Suppressor macrophage treated with lipopolysaccharide for 4 hours (primary cell): ENCODE measurements around the gene HMGCLL1.
A peak's percentile ranks its signal among the peaks of the same experiment; 100 is the strongest.

ENCODE experiments used
- DNase-seq: peaks from one replicate; pipeline ENCODE4 v3.0.0-alpha.2; 2020

The HMGCLL1 gene

GRCh38 chr6:55578537-55579363, at the start of gene HMGCLL1:
TSS of gene HMGCLL1 (minus strand) at chr6:55579192. CDS start at chr6:55579055, 137 bp downstream.
- no peak for DNase-seq

DNA sequence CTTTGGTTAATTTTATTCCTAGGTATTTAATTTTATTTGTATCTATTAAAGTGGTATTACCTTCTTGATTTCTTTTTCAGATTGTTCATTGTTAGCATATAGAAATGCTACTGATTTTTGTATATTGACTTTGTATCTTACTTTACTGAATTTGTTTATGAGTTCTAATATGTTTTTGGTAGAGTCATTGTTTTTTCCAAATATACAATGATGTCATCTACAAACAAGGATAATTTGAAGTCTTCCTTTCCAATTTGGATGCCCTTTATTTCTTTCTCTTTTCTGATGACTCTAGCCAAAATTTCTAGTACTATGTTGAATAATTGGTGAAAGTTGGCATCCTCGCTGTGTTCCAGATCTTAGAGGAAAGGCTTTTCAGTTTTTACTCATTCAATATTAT, 43.0 kb upstream of the HMGCLL1 start:
- no peak for DNase-seq

- DNase-seq = no peak
Measured at GRCh38 chr6:55621244-55621643, 42.3 kb upstream of the HMGCLL1 start.

- DNase-seq = peak; percentile 9
Measured at GRCh38 chr6:55617272-55617671, 38.3 kb upstream of the HMGCLL1 start.

DNA sequence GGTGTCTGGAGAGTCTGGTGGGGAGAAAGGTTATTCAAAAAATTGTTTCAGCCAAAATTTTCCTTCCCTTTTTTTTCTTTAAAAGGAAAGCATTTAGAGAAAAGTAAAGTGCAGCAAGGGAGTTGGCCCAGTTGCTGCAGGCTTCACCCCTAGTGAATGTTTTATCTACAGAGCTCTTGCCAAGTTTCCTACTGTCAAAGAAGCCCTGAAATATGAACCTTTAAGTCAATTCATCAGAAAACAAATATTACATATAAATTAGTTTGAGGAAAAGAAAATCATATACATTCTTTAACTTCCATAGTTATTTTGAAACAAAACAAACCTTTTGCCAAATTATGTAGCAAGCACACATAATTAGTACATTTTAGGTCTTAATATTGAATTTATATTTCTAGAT, 25.0 kb upstream of the HMGCLL1 start:
- no peak for DNase-seq

DNA sequence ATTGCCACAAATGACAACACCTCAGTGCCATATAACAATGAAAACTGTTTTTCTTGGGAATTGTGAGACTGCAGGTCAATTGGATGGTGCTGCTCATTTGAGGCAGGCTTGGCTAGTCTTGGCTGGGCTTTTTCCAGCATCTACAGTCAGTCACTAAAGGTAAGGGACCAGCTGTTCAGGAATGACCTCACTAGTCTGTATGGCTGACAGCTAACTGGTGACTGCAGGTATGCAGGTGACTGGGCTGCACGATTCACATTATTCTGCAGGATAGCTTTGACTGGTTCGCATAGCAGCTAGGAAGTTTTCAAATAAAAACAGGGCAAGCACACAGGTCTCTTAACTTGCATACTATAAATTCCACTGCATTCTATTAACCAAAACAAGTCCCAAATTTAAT, 22.1 kb upstream of the HMGCLL1 start:
- DNase-seq = no peak

GRCh38 chr6:55594442-55594841, 15.4 kb upstream of the HMGCLL1 start:
- DNase-seq = no peak

DNA sequence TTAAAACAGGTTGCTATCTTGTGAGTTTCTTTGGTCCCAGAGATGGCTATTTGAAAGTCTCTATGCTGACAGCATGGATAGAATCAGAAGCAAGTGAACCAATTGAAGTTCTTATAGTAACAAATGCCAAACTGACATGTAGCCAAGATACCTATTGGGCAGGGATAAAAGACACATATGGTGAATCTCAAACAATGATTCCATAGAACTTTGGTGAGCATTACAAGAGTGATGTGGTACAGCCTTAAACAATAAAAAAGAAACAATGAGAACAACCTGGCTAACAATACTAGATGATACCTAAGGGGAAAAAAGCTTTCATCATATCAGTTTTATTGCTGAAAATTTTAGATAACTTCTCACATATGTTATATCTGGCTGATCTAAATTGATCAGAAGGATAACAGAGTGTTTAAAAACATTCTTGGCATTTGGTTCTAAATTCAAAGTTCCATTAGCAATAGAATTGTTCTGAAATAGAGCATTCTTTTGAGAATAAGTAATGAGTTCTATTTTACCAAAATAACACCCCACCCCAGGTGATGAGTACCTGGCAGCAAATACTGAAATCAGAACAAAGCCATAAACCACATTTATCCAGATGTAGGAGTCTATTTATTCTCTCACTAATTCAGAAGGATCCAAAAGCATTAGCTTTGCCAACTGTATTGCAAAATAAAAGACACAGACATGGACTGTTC, 5.8 kb upstream of the HMGCLL1 start:
- DNase-seq = no peak

GRCh38 chr6:55576811-55577210, 2.2 kb downstream of the HMGCLL1 start:
- no peak for DNase-seq

GRCh38 chr6:55574556-55574955, 4.4 kb downstream of the HMGCLL1 start:
- no peak for DNase-seq

DNA sequence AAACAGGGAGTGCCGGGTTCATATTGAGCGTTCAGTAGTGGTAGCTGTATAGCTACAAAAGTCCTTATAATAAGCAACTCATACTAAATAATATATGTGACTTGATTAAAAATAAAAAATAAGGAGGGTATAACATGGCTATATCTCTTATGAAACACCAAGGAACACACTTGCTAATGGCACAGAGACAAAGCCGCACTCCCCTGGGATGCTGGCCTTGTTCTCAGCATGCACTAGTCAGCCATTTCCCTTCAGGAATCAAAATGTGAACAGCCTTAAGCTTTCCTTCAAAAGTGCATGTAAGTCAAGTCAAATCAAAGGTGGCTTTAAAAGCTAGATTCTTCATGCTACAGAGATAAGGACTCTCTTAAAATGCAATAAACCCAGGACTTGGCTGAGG, 9.4 kb downstream of the HMGCLL1 start:
- no peak for DNase-seq

DNA sequence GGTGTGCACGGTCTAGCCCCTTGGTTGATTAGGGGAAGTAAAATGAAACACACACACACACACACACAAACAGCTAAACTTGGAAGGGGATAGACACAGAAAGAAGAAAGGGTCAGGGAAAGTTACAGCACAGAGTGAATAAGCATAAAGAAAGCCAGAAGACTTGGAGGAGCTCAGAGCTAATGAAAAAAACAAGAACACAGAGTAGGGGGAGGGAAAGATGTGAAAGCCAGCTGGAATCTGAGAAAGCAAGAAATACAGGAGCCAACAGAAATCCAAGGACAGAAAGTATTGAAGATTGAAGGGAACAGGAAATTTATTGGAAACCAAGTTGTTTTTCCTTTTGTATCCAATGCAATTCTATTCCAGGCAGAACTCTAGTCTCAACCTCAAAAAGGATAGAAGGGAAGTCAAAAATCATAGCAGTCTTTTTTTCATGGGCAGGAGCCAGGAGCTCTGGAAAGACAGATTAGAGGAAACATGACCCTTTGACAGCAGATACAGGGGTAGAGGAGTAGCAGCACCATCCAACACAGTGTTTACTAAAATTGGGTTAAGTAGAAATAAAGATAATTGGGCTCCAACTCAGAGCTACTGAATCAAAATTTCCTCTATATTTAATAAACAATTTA, 10.1 kb downstream of the HMGCLL1 start:
- no peak for DNase-seq

DNA sequence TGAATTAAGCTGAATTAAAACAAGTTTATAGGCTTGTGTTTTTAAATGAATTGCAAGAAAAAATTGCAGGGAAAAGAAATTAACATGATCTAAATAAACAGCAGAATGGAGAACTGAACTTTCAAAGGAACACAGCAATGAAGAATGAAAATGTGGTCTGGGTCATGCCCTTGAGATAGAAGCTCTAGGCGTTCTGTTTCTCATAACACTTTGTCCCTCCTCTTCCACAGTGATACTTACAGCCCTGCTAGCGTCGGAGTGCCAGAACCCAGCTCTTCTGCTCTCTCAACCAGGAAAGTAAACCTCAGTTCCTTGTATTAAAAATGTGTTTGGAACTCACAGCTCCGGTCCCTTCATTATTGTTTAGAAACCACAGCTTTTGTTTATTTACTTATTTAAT, 11.4 kb downstream of the HMGCLL1 start:
- DNase-seq = no peak

DNA sequence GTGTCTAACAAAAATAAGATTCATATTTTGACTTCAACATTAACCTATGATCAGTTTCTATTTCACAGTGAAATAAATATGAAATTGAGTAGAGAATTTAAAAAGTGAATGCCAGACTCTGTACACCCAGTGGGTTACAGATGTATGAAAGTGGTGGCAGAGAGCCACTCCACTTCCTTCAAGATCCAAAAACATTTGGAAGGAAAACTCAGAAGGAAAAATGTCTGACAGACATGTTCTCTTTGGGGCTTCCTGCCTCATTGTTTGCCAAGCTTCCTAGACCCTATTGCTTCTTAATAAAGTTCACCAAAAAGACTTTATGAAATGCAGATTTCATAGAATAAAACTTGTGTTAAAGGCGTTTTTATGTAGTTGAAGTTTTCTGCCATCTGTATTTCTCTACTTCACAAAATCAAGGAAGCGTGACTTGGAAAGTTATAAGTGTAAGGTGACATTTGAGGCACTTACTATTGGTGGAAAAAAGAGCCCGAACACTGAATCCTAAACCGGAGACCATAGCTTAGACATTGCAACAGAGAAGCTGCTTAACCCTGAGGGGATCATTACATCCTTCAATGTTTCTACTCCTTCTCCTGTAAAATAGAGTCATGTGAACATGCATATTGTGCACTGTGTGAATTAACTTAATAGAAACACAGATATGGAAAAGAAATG, 12.8 kb downstream of the HMGCLL1 start:
- DNase-seq = no peak

GRCh38 chr6:55562318-55562717, 16.7 kb downstream of the HMGCLL1 start:
- DNase-seq = no peak

- no peak for DNase-seq
Measured at GRCh38 chr6:55560290-55560885, 18.6 kb downstream of the HMGCLL1 start.

GRCh38 chr6:55557146-55557545, 21.8 kb downstream of the HMGCLL1 start:
- no peak for DNase-seq

DNA sequence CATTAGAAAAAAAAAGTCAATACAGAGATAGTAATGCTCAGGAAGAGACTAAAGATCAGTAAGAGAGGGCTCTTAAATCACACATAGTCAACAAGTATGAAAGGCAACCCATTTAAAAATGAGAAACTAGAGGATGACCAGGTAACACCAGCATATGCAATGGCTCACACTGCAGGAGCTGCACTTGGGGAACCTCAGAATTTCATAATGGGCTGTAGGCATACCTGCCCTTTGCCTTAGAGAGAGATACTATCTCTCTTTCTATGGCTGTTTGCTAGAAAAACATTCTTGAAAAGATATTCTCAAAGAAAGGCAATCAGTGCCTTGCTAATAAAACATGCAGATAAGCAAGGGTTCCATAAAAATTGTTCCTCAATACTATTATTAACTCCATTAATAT, 33.2 kb downstream of the HMGCLL1 start:
- DNase-seq = no peak

DNA sequence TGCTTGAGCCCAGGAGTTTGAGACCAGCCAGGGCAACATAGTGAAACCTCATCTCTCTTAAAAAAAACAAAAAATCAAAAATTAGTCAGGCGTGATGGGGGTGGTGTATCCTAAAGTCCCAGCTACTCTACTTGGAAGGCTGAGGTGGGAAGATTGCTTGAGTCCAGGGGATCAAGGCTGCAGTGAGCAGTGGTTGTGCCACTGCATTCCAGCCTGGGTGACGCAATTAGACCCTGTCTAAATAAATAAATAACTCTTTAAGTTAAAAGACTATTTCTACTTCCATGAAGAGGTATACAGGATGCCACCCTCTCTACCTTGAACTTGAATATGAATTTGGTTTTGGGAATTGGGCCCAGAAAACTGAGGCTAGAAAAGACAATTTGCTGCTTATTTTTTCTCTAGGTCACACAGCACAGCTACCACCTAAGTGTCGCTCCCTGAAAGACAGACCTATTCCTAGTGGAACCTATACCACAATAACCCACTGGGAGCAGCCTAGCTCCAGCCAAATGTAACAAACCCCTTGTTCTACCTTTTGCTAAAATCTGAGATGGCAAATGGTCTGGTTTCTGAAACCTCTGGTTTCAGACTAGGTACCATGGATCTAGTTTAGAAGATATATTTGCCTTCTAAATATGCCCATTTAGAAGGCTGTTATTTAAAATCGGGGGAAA, 35.2 kb downstream of the HMGCLL1 start:
- no peak for DNase-seq

DNA sequence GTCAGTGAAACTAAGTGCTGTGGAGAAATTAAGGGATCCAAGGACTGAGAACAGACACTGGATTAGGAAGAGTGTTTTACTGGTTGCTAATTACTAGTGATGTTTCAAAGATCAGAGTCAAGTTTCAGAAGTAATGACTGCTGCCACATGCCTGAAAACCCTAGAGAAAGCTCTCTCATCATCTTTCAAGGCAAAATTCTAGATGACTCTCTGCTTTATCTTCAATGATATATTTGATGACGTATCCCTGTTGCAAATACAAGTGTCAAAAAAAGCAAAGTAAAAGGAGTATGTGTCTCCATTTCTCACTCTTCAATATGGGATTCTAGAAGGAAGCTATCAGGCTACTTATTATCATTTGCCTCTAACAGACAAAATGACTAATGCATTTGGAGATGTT, 38.0 kb downstream of the HMGCLL1 start:
- no peak for DNase-seq

DNA sequence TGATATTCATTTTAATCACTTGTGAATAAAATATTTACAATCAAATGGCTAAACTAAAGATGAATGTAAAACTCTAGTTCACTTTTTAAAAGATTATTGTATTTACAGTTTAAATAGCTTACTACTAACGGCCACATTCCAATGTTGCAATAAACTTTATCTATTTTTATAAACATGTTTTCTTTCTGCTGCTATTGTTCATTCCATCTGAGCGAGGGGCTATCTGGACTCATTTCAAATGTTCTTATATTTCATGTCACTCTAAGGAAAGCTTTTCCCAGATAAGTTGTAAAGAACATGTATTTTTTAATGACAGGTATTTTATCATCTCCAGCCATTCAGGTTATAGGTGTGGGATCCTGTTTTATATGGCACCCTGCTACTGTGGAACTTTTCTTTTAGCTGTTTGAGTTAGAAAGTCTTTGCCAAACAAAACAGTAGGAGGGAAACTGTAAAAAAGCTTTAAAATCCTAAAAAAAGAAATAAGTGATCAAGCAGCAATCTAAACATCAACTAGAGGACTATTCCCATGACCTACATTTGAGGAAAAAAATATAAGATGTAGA, 42.5 kb downstream of the HMGCLL1 start:
- no peak for DNase-seq

GRCh38 chr6:55531496-55531895, 47.5 kb downstream of the HMGCLL1 start:
- DNase-seq = no peak
